Right lung (tissue), 5 donors: ENCODE data around the gene BNC2. TPM values are rescaled to one million over a fixed set of nuclear protein-coding genes. Genes with fewer than 3 reads are reported as not detected.
"Not testable (repeated sequence)": the region's sequence is repeated elsewhere in the genome, so short reads cannot be mapped to it uniquely, and the experiment has no call there.

Experiments
- DNase-seq, 2 donors: peaks; one replicate each; pipeline ENCODE4 v3.0.0-alpha.2; 2013
- polyA plus RNA-seq, 5 donors: library from polyadenylated mRNA; unstranded; fragments of 120-200 nt; gene quantifications; one replicate each; pipeline versions ENCODE4 v1.2.1 to v1.2.3, GENCODE V29; 2013; ENCODE audit warnings: inconsistent platforms in 1 of 5, low replicate concordance in 1 of 5; ENCODE audit not compliant: insufficient read length in 5 of 5, insufficient read depth in 1 of 5

Gene BNC2
- polyA plus RNA-seq, 5 donors: 7.4 to 14.2 (median 12.2) TPM

GRCh38 chr9:16551692-16552091 is 318.8 kb downstream of the BNC2 start:
- DNase-seq: no peak

GRCh38 chr9:16545639-16546038 is 324.8 kb downstream of the BNC2 start:
- DNase-seq: no peak

- DNase-seq: no peak
Measured at GRCh38 chr9:16544842-16545241, 325.6 kb downstream of the BNC2 start.

DNA sequence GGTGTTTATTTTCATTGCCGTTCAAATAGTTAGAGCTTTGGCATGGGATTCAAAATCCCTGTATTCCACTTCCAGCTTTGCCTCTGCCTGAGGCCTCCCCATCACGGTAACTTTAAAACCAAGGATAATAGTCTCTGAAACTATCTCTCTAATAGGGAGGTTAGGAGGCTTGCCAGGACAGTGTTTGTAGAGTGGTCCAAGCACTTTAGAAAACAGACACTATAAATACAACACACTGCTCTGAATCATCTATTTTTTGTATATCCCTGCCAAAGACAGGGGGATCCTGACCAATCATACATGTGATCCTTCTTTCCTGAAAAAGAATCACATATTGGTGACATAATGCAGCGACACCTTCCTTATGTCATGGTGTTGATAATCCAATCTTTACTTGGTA is 326.8 kb downstream of the BNC2 start:
- DNase-seq: no peak

- DNase-seq: no peak
Measured at GRCh38 chr9:16543225-16543624, 327.2 kb downstream of the BNC2 start.

DNA sequence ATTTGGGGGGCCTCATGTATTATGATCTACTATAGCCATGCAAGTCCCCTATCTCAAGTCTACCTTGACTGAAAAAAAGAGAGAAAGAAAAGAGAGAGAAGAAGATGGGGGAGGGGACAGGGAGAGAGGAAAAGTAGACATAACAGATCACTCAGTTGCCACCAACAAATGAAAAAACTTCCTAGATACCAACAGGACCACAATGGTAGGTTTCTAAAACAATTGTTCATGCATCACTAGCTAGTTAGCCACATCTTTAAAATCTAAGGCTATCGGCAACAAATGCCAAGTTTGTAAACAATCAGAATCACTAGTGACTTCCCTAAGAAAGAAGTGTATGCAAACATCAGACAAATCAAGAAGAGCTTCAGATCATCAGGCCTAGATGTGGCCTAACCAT is 328.2 kb downstream of the BNC2 start:
- no peak for DNase-seq

- no peak for DNase-seq
Measured at GRCh38 chr9:16540743-16541613, 329.5 kb downstream of the BNC2 start.

GRCh38 chr9:16539626-16540025 is 330.8 kb downstream of the BNC2 start:
- DNase-seq: not testable (repeated sequence)

GRCh38 chr9:16535555-16535954 is 334.9 kb downstream of the BNC2 start:
- DNase-seq: no peak

DNA sequence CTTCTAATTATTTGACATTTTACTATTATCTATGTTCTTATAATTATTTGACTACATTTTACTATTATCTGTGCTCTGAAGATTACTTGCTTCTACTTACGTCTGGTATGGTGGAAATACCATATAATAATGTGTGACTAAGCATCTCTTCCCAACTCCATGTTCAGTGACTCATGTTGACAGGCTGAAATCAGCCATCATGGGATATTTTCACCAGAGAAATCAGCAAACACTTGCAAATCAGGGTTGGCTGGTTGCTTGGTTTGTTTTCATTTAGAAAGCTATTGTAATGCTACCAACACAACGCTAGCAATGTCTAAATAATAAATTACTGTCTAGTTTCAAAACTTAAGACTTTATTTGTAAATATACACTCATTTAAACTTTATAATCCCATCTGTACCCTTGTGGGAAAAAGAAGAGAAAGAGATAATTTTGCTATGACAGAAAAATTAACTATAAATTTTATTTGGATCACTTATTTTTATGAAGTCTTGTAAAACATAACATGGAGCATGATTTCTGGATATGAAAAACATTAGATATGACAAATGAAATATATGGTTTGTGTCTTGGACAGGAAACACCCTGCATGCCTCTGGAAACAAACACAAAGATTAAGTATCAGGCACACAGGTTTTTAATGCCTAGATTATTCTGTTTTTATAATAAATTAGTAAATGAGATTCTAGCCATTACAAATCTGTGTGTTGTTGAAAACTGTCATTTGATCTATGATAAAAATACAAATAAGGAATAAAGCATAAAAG is 337.6 kb downstream of the BNC2 start:
- no peak for DNase-seq

DNA sequence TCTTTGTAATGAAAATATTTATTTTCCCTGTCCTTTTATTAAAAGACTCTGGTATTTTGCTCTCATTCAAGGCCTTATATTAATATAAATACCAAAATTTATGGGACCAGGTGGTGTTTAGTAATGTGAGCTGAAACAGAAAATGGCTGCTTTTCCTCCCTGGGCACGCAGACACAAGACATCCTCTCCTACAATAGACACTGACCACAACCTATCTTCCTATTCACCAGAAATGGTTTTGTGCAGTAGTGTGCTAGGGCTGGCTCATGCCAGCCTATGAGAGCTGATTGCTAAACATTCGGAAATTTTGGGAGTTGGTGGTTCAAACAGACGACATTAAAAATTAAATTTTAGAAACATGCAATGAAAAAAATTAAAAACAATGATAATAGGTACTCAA is 338.2 kb downstream of the BNC2 start:
- DNase-seq: no peak

DNA sequence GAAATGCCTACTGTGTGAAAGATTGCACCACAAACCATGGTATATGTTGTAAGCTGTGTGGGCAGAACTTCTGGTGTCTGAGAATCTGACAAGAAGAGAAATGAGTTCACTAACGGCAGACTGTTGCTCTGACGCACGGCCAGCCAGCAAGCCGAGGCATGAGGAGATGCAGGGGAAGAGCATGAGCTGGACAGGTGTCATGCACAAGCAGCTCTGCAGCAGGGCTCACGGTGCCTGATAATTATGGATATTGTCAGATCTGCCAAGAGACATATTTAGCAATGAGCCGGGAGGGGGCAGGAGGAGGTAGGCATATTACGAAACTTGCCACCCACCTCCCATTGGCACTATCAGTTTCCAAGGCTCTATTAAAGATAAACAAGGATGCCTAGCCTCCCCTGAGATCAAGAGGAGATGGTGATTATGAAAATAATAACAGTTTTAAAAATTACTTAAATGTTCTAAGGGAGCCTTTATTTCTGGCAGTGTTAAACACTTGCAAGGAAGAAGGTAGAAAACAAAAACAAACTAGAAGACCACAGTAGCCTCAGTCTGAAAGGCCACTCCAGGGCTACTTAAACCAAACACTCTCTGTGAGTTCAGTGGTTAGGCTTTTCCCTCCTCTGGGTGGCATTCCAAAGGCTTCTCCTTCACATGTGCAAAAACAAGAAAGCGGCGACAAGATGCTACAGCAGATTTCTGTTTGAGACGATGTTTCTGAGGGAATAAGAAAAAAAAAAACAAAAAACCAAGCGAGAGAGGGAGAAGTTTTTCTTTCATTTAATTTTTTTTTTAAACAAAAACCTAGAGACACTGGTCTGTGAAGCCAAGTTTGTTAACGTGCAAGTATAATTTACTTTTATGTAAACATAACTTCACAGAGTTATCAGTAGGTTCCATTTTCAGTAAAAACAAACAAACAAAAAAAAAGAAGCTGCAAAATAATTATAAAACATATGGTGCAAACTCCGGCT is 339.5 kb downstream of the BNC2 start:
- DNase-seq: no peak

GRCh38 chr9:16527573-16527972 is 342.9 kb downstream of the BNC2 start:
- DNase-seq: no peak

GRCh38 chr9:16526380-16526779 is 344.1 kb downstream of the BNC2 start:
- DNase-seq: no peak

DNA sequence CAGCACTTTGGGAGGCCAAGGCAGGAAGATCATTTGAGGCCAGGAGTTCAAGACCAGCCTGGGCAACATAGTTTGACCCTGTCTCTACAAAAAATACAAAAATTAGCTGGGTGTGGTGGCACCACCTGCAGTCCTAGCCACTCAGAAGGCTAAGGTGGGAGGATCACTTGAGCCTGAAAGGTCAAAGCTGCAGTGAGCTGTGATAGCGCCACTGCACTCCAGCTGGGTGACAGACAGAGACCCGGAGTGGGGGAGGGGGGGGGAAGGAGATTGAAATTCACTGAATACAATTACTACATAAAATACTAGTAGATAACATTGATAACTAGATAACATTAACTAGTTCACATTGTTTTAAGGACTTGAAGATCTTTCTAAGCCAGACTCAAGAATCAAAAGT is 345.6 kb downstream of the BNC2 start:
- no peak for DNase-seq

- DNase-seq: no peak
Measured at GRCh38 chr9:16524078-16524477, 346.4 kb downstream of the BNC2 start.

DNA sequence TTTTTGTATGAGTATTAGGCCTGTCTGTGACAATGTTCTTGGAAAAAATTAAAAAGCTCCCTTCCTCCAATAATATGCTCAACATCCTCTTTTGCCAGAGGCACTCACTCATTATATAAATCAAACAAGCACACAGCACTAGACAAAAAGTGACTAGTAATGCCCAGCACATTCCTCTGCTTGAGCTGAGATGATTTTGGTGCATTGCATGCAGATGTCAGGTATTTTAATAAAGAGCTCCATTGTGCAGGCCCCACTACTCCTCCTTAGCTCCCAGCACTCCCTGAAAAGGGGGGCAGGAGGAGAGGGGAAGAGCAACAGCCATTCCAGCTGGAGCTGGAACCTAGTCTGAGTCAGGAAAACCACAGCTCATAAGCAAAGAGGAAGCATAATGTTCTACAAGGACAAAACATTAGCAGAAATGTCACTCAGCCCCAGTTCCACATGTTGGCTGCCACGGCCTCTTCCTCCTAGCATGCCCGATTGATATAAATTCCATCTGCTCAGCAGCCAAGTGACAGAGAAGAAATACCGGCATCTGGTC is 348.5 kb downstream of the BNC2 start:
- peak; percentile 86 to 88 for DNase-seq

GRCh38 chr9:16519001-16519400 is 351.5 kb downstream of the BNC2 start:
- no peak for DNase-seq

GRCh38 chr9:16516891-16517290 is 353.6 kb downstream of the BNC2 start:
- DNase-seq: no peak

GRCh38 chr9:16515879-16516301 is 354.6 kb downstream of the BNC2 start:
- peak; percentile 65 to 71 for DNase-seq

DNA sequence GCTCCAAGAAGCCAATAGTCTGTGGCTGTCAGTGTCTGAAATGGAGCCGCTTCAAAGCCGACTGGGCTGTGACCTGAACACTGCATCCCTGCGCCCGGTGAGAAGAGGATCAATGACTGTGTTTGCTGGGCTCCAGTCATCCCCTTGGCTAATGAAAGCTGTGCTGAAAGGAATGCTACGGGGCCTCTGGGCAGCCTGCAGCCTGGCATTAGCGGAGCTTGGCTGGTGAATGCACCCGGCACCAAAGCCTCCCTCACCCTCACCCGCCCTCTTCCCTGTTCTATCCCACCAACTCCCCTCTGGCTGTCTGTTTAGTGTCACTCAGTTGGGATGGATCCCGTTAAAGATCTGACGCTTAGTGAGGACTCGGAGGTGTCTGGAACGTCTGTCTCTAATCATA is 355.3 kb downstream of the BNC2 start:
- no peak for DNase-seq

- DNase-seq: no peak
Measured at GRCh38 chr9:16514131-16514530, 356.3 kb downstream of the BNC2 start.
